IMR-90 (cell line): ENCODE data around the gene RAB37. TPM values are rescaled to one million over a fixed set of nuclear protein-coding genes. Genes with fewer than 3 reads are reported as not detected.

Experiments used
- ATAC-seq: fragments of 200-7000 bp; cut with Tn5 transposase; 2 replicates; pipeline ENCODE4 v1.9.1; 2020; ENCODE audit warnings: low read depth, mild to moderate bottlenecking, moderate library complexity
- BruUV-seq: library from RNA; stranded (reverse); fragments of 400-500 nt; replicated peaks from 2 replicates; lab custom pipeline; 2021; lab: Mats Ljungman, UMichigan
- CTCF ChIA-PET: fragments of 300-600 bp; formaldehyde crosslinking; extraction: SDS; loops from one replicate; lab custom pipeline; 2021; ENCODE audit warnings: antibody characterized with exemption; lab: Yijun Ruan, JAX
- POLR2A ChIA-PET: fragments of 300-600 bp; sonication (Branson Sonifier 250); formaldehyde crosslinking; loops from one replicate; lab custom pipeline; 2022; ENCODE audit warnings: antibody characterized with exemption; ENCODE audit not compliant: unreplicated experiment; lab: Charles Lee
- DNase-seq: peaks from one replicate; pipeline ENCODE4 v3.0.0; 2013
- H2AFZ ChIP-seq: replicated peaks from 2 replicates; pipeline ENCODE3; 2013; ENCODE audit warnings: low read length, mild to moderate bottlenecking; ENCODE audit not compliant: poor library complexity
- H2AK5ac ChIP-seq: 2 replicates; pipeline ENCODE4 v1.6.1; 2013; ENCODE audit warnings: low read depth, low read length, inconsistent platforms
- H2AK9ac ChIP-seq: replicated peaks from 2 replicates; pipeline ENCODE3; 2013; ENCODE audit warnings: mild to moderate bottlenecking, low read depth, low read length, moderate library complexity; ENCODE audit not compliant: poor library complexity
- H2BK120ac ChIP-seq: 2 replicates; pipeline ENCODE4 v1.6.1; 2013; ENCODE audit warnings: low read depth, low read length, inconsistent platforms
- H2BK15ac ChIP-seq: 3 replicates; pipeline ENCODE4 v1.6.1; 2013; ENCODE audit warnings: low read depth, low read length, inconsistent platforms
- H2BK20ac ChIP-seq: 2 replicates; pipeline ENCODE4 v1.6.1; 2013; ENCODE audit warnings: low read depth, mild to moderate bottlenecking, inconsistent platforms, low read length, moderate library complexity
- H2BK5ac ChIP-seq: 2 replicates; pipeline ENCODE4 v1.6.1; 2013; ENCODE audit warnings: mild to moderate bottlenecking, low read depth, low read length, inconsistent platforms; ENCODE audit not compliant: poor library complexity, severe bottlenecking
- H3K14ac ChIP-seq: replicated peaks from 2 replicates; pipeline ENCODE4 v1.6.1; 2013; ENCODE audit warnings: low read depth, low read length, inconsistent platforms
- H3K18ac ChIP-seq: 2 replicates; pipeline ENCODE4 v1.6.1; 2013; ENCODE audit warnings: low read depth, low read length, control low read depth
- H3K23ac ChIP-seq: 2 replicates; pipeline ENCODE4 v1.6.1; 2013; ENCODE audit warnings: low read depth, low read length, inconsistent platforms
- H3K27ac ChIP-seq: 2 replicates; pipeline ENCODE4 v1.5.1; 2013; ENCODE audit warnings: mild to moderate bottlenecking, control low read depth, low read length; ENCODE audit not compliant: insufficient read depth
- H3K27me3 ChIP-seq: 2 replicates; pipeline ENCODE4 v1.6.1; 2013; ENCODE audit warnings: low read length; ENCODE audit not compliant: control insufficient read depth, insufficient read depth
- H3K36me3 ChIP-seq: 2 replicates; pipeline ENCODE4 v1.6.1; 2013; ENCODE audit warnings: low read length, mixed read lengths; ENCODE audit not compliant: control insufficient read depth, insufficient read depth
- H3K4ac ChIP-seq: 2 replicates; pipeline ENCODE4 v1.6.1; 2013; ENCODE audit warnings: low read depth, low read length, inconsistent platforms
- H3K4me1 ChIP-seq: 2 replicates; pipeline ENCODE4 v1.6.1; 2013; ENCODE audit warnings: low read length, mixed read lengths; ENCODE audit not compliant: control insufficient read depth, insufficient read depth
- H3K4me2 ChIP-seq: 2 replicates; pipeline ENCODE4 v1.6.1; 2013; ENCODE audit warnings: low read depth, mild to moderate bottlenecking, control low read depth, low read length, moderate library complexity
- H3K4me3 ChIP-seq: 2 replicates; pipeline ENCODE4 v1.5.1; 2013; ENCODE audit warnings: low read depth, mild to moderate bottlenecking, control low read depth, low read length, moderate library complexity; ENCODE audit not compliant: insufficient read depth
- H3K56ac ChIP-seq: 2 replicates; pipeline ENCODE4 v1.6.1; 2013; ENCODE audit warnings: low read length, inconsistent platforms; ENCODE audit not compliant: insufficient read depth; ENCODE audit errors: extremely low read depth
- H3K79me1 ChIP-seq, 2 experiments: 2 replicates each; pipeline ENCODE4 v1.6.1; 2013; ENCODE audit warnings: low read length in 2 of 2, inconsistent platforms in 1 of 2, low read depth in 1 of 2
- H3K9ac ChIP-seq: 2 replicates; pipeline ENCODE4 v1.6.1; 2013; ENCODE audit warnings: low read depth, low read length, control low read depth
- H3K9me1 ChIP-seq: 2 replicates; pipeline ENCODE4 v1.6.1; 2013; ENCODE audit warnings: low read length, inconsistent platforms; ENCODE audit not compliant: insufficient read depth
- H3K9me3 ChIP-seq: 2 replicates; pipeline ENCODE4 v1.6.1; 2013; ENCODE audit warnings: low read length; ENCODE audit not compliant: control insufficient read depth, insufficient read depth
- H4K20me1 ChIP-seq: 2 replicates; pipeline ENCODE4 v1.6.1; 2013; ENCODE audit warnings: low read length, inconsistent platforms; ENCODE audit not compliant: insufficient read depth
- H4K5ac ChIP-seq: 2 replicates; pipeline ENCODE4 v1.6.1; 2013; ENCODE audit warnings: mild to moderate bottlenecking, low read depth, low read length, control low read depth
- H4K8ac ChIP-seq, 2 experiments: 2 replicates each; pipeline ENCODE4 v1.6.1; 2013; ENCODE audit warnings: low read depth in 2 of 2, low read length in 2 of 2, control low read depth in 1 of 2, inconsistent platforms in 1 of 2
- H4K91ac ChIP-seq: 2 replicates; pipeline ENCODE4 v1.6.1; 2013; ENCODE audit warnings: low read depth, low read length, inconsistent platforms; ENCODE audit not compliant: insufficient read depth
- BHLHE40 ChIP-seq: fragments of 150-350 bp; IDR thresholded peaks from 2 replicates; pipeline ENCODE4 v1.6.1; 2016; ENCODE audit warnings: mild to moderate bottlenecking, low read depth, low read length
- CEBPB ChIP-seq: IDR thresholded peaks from 2 replicates; pipeline ENCODE4 v1.6.1; 2012; ENCODE audit warnings: low read depth, low read length, improper control_type of control experiment
- CHD1 ChIP-seq: IDR thresholded peaks from 2 replicates; pipeline ENCODE4 v1.6.1; 2012; ENCODE audit warnings: low read depth, low read length, improper control_type of control experiment
- FOS ChIP-seq: fragments of 150-350 bp; IDR thresholded peaks from 2 replicates; pipeline ENCODE4 v1.6.1; 2016; ENCODE audit warnings: low read depth, low read length
- MAFK ChIP-seq: IDR thresholded peaks from 2 replicates; pipeline ENCODE4 v1.6.1; 2012; ENCODE audit warnings: low read depth, low read length, improper control_type of control experiment
- MAZ ChIP-seq: IDR thresholded peaks from 2 replicates; pipeline ENCODE4 v1.6.1; 2012; ENCODE audit warnings: low read depth, mild to moderate bottlenecking, low read length, improper control_type of control experiment, moderate library complexity, borderline replicate concordance
- NFE2L2 ChIP-seq: fragments of 150-350 bp; IDR thresholded peaks from 2 replicates; pipeline ENCODE4 v1.6.1; 2016; ENCODE audit warnings: low read depth, mild to moderate bottlenecking, low read length
- RAD21 ChIP-seq: IDR thresholded peaks from 2 replicates; pipeline ENCODE4 v1.6.1; 2012; ENCODE audit warnings: low read length, improper control_type of control experiment
- RCOR1 ChIP-seq: IDR thresholded peaks from 2 replicates; pipeline ENCODE4 v1.6.1; 2012; ENCODE audit warnings: mild to moderate bottlenecking, low read length, improper control_type of control experiment; ENCODE audit not compliant: insufficient replicate concordance
- WGBS, 2 experiments: methylation state at CpG; one replicate each; pipeline versions ENCODE4 v1.1.5 to v1.1.7; 2013; ENCODE audit warnings: missing lambda C conversion rate in 2 of 2; ENCODE audit not compliant: insufficient read length in 1 of 2; ENCODE audit errors: extremely low coverage in 2 of 2; 5-methylcytosine and 5-hydroxymethylcytosine counted together
- dilution Hi-C: fragments of 300-500 bp; cut with HindIII; formaldehyde crosslinking; loops from one replicate; pipeline ENCODE4 v1.14.3; 2018; ENCODE audit warnings: low sequenced_read_pairs; ENCODE audit not compliant: unreplicated experiment
- in situ Hi-C: fragments of 300-500 bp; cut with MboI; formaldehyde crosslinking; loops from 3 replicates; pipeline ENCODE4 v1.14.3; 2019; ENCODE audit warnings: low sequenced_read_pairs, inconsistent platforms, mixed read lengths
- intact Hi-C: fragments of 100-400 bp; cut with micrococcal nuclease; formaldehyde crosslinking; loops from 2 replicates; pipeline ENCODE4 v1.10.0; 2022
- polyA plus RNA-seq, 3 experiments: library from polyadenylated mRNA; depleted of rRNA; stranded (reverse); fragments of >200 nt; gene quantifications; 2 replicates each; pipeline ENCODE4 v1.2.3, GENCODE V29; 2012; ENCODE audit warnings: low replicate concordance in 1 of 3
- total RNA-seq: library from RNA; depleted of rRNA; stranded (reverse); fragments of >200 nt; gene quantifications from 2 replicates; pipeline ENCODE4 v1.2.3, GENCODE V29; 2012
- TF ChIP-seq, protein P1 (sequence below): conservative IDR thresholded peaks from 2 replicates; pipeline ENCODE4 v1.5.1; 2012; ENCODE audit warnings: mild to moderate bottlenecking, low read depth, low read length, improper control_type of control experiment
- TF ChIP-seq, protein P2 (sequence below): fragments of 150-350 bp; IDR thresholded peaks from 2 replicates; pipeline ENCODE4 v1.6.1; 2016; ENCODE audit warnings: low read depth, mild to moderate bottlenecking, low read length, moderate library complexity, borderline replicate concordance
- TF ChIP-seq, protein P3 (sequence below): fragments of 150-350 bp; IDR thresholded peaks from 2 replicates; pipeline ENCODE4 v1.6.1; 2017; ENCODE audit warnings: mild to moderate bottlenecking, antibody characterized with exemption, low read length, low read depth

Gene RAB37
- total and polyA plus RNA-seq, 2 of the 4 experiments (the other 2 are of a cell fraction) = 0.19 TPM; not detected in 1

DNA sequence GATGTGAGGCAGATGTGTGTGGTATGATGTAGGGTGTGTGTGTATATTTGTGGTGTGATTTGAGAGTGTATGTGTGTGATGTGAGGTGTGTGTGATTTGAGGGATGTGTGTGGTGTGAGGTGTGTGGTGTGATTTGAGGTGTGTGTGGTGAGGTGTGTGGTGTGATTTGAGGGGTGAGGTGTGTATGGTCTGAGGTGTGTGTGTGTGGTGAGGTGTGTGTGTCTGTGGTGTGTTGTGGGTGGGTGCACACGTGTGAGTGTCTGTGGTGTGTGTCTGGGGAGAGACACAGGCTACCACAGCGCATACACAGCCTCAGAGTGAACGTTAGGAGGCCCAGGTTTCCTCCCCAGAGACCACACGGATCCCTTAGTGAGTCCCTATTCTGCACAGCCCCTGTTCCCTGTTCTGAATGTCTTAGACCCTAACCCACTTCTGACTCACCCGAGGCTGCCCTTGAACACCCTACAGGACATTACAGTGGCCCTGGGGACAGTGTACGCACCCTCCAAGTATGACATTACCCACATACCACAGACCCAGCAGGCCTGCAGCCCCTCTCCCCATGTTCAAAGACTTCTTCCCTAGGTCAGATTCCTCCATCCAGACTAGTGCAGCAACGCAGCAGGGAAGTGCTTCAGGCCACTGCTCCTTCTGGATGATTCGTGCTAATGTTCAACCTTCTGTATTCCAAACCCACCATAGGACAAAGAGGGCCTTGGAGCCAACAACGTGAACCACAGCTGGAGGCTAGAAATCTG is 3.5 kb upstream of the RAB37 start:
- Histone ChIP-seq H4K91ac (no peak overlapping the region), H3K79me1 (no peaks in the 10 kb centered on the region), H3K4me1 (peaks cover 4% of the 10 kb centered on the region; the same call in 1 of the 2 replicates), H3K23ac (no peak overlapping the region), H3K9me3 (peaks cover 3% of the 10 kb centered on the region; the same call in 1 of the 2 replicates), H4K5ac (no peak overlapping the region), H3K18ac (no peak overlapping the region), H2AK5ac (no peak overlapping the region), H2BK15ac (no peak overlapping the region), H3K9ac (no peak overlapping the region), H3K56ac (no peak overlapping the region), H2AK9ac (no peak overlapping the region), H3K4ac (no peak overlapping the region), H3K14ac (no peak overlapping the region), H3K27ac (no peak overlapping the region), H2AFZ (no peak overlapping the region), H3K9me1 (0 out of 2 replicates have a peak, but pooled peaks cover 3% of the 10 kb centered on the region), H2BK20ac (no peak overlapping the region), H2BK120ac (no peak overlapping the region), H4K20me1 (no peaks in the 10 kb centered on the region), H3K27me3 (peaks cover 37% of the 10 kb centered on the region), H4K8ac (no peak overlapping the region), H3K4me2 (no peak overlapping the region), H3K4me3 (no peak overlapping the region), H2BK5ac (peak overlapping the region; percentile 81), H3K36me3 (no peaks in the 10 kb centered on the region)
- ATAC-seq (no peak), DNase-seq (no peak)
- POLR2A ChIA-PET = no interaction called here
- CTCF ChIA-PET = no interaction called here
- BruUV-seq = no TSS peak
- TF ChIP-seq, protein P1, sequence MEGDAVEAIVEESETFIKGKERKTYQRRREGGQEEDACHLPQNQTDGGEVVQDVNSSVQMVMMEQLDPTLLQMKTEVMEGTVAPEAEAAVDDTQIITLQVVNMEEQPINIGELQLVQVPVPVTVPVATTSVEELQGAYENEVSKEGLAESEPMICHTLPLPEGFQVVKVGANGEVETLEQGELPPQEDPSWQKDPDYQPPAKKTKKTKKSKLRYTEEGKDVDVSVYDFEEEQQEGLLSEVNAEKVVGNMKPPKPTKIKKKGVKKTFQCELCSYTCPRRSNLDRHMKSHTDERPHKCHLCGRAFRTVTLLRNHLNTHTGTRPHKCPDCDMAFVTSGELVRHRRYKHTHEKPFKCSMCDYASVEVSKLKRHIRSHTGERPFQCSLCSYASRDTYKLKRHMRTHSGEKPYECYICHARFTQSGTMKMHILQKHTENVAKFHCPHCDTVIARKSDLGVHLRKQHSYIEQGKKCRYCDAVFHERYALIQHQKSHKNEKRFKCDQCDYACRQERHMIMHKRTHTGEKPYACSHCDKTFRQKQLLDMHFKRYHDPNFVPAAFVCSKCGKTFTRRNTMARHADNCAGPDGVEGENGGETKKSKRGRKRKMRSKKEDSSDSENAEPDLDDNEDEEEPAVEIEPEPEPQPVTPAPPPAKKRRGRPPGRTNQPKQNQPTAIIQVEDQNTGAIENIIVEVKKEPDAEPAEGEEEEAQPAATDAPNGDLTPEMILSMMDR = no peak
- TF ChIP-seq, protein P2, sequence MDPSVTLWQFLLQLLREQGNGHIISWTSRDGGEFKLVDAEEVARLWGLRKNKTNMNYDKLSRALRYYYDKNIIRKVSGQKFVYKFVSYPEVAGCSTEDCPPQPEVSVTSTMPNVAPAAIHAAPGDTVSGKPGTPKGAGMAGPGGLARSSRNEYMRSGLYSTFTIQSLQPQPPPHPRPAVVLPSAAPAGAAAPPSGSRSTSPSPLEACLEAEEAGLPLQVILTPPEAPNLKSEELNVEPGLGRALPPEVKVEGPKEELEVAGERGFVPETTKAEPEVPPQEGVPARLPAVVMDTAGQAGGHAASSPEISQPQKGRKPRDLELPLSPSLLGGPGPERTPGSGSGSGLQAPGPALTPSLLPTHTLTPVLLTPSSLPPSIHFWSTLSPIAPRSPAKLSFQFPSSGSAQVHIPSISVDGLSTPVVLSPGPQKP = no peak
- TF ChIP-seq MAFK (no peak), RCOR1 (no peak), NFE2L2 (no peak), CEBPB (no peak), MAZ (no peak), RAD21 (no peak), FOS (no peak), CHD1 (no peak), BHLHE40 (no peak)
- TF ChIP-seq, protein P3, sequence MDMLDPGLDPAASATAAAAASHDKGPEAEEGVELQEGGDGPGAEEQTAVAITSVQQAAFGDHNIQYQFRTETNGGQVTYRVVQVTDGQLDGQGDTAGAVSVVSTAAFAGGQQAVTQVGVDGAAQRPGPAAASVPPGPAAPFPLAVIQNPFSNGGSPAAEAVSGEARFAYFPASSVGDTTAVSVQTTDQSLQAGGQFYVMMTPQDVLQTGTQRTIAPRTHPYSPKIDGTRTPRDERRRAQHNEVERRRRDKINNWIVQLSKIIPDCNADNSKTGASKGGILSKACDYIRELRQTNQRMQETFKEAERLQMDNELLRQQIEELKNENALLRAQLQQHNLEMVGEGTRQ = no peak
- WGBS, 2 experiments = 17% methylated on average over 1 of the region's 9 CpGs; no CpG with 5 or more reads in 1 of the 2 experiments
- intact Hi-C loops (no loop called here), dilution Hi-C loops (no loop called here), in situ Hi-C loops (no loop called here)
